GM23338 (cell line): ENCODE measurements around the gene DPM1.
A peak's percentile ranks its signal among the peaks of the same experiment; 100 is the strongest.

Experiments
- CREB1 ChIP-seq: fragments of 250-450 bp; sonication (Bioruptor Pico); IDR thresholded peaks from 2 replicates; pipeline ENCODE4 v1.5.0; 2020; ENCODE audit warnings: low read depth, mild to moderate bottlenecking, moderate library complexity
- CTCF ChIP-seq, 2 experiments: fragments of 200-600 bp in 1 of 2; sonication (generic) in 1 of 2; conservative IDR thresholded peaks; 2 replicates each; pipeline versions ENCODE4 v1.5.1 to v1.6.1; 2016 to 2017; ENCODE audit warnings: antibody characterized with exemption in 2 of 2, low read depth in 2 of 2, mild to moderate bottlenecking in 2 of 2, moderate library complexity in 1 of 2
- EZH2 ChIP-seq: fragments of 200-600 bp; sonication (generic); IDR thresholded peaks from one replicate; pipeline ENCODE4 v1.8.0; 2017; ENCODE audit warnings: antibody characterized with exemption, mild to moderate bottlenecking, low read depth; ENCODE audit not compliant: unreplicated experiment
- EZH2phosphoT487 ChIP-seq: fragments of 200-600 bp; sonication (generic); IDR thresholded peaks from one replicate; pipeline ENCODE4 v1.8.1; 2018; ENCODE audit warnings: antibody characterized with exemption; ENCODE audit not compliant: unreplicated experiment
- JUNB ChIP-seq: IDR thresholded peaks from one replicate; pipeline ENCODE4 v1.6.1; 2016; ENCODE audit warnings: antibody characterized with exemption; ENCODE audit not compliant: unreplicated experiment
- POLR2AphosphoS5 ChIP-seq: IDR thresholded peaks from 2 replicates; pipeline ENCODE4 v1.6.1; 2016; ENCODE audit warnings: antibody characterized with exemption, low read depth
- STAT1 ChIP-seq: IDR thresholded peaks from one replicate; pipeline ENCODE4 v1.6.1; 2016; ENCODE audit warnings: antibody characterized with exemption; ENCODE audit not compliant: unreplicated experiment
- ZNF331 ChIP-seq: fragments of 250-450 bp; sonication (Bioruptor Pico); IDR thresholded peaks from 2 replicates; pipeline ENCODE4 v1.5.0; 2020; ENCODE audit warnings: low read depth, mild to moderate bottlenecking, moderate library complexity
- TF ChIP-seq, protein P1 (sequence below): IDR thresholded peaks from one replicate; pipeline ENCODE4 v1.6.1; 2018; ENCODE audit warnings: antibody characterized with exemption; ENCODE audit not compliant: unreplicated experiment

DNA sequence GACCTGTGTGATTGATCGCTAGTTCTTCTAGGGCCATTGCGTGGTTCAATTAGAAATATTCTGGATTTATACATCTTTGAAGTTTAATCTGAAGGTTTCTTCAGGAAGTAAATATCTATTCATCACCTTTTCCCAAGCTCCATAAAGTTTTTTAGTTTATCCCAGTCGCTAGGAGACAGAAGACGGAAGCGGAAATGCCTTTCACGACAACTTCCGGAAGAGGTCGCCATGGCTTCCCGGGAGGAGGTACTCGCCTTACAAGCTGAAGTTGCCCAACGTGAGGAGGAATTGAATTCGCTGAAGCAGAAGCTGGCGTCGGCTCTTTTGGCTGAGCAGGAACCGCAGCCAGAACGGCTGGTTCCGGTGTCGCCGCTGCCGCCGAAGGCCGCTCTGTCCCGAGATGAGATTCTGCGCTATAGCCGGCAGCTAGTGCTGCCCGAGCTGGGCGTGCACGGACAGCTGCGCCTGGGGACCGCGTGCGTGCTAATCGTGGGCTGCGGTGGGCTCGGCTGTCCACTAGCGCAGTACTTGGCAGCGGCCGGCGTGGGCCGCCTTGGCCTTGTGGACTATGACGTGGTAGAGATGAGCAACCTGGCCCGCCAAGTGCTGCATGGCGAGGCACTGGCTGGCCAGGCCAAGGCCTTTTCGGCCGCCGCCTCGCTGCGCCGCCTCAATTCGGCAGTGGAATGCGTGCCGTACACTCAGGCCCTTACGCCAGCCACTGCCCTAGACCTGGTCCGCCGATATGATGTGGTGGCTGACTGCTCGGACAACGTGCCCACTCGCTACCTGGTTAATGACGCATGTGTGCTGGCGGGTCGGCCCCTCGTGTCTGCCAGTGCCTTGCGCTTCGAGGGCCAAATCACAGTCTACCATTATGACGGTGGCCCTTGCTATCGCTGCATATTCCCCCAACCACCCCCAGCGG is 547 bp upstream of the DPM1 start, which contains the start of gene MOCS3:
- TF ChIP-seq CREB1 (CRISPR knock-in tag) (no peak), EZH2 (no peak), CTCF (conservative IDR thresholded peaks at IDR 0.05; ENCODE audit: low read depth in 2 of 2) (no peak), POLR2AphosphoS5 (peak; percentile 37; the same call in 1 of the 2 replicates), ZNF331 (CRISPR knock-in tag) (no peak), STAT1 (no peak), EZH2phosphoT487 (no peak), JUNB (no peak)
- TF ChIP-seq, protein P1, sequence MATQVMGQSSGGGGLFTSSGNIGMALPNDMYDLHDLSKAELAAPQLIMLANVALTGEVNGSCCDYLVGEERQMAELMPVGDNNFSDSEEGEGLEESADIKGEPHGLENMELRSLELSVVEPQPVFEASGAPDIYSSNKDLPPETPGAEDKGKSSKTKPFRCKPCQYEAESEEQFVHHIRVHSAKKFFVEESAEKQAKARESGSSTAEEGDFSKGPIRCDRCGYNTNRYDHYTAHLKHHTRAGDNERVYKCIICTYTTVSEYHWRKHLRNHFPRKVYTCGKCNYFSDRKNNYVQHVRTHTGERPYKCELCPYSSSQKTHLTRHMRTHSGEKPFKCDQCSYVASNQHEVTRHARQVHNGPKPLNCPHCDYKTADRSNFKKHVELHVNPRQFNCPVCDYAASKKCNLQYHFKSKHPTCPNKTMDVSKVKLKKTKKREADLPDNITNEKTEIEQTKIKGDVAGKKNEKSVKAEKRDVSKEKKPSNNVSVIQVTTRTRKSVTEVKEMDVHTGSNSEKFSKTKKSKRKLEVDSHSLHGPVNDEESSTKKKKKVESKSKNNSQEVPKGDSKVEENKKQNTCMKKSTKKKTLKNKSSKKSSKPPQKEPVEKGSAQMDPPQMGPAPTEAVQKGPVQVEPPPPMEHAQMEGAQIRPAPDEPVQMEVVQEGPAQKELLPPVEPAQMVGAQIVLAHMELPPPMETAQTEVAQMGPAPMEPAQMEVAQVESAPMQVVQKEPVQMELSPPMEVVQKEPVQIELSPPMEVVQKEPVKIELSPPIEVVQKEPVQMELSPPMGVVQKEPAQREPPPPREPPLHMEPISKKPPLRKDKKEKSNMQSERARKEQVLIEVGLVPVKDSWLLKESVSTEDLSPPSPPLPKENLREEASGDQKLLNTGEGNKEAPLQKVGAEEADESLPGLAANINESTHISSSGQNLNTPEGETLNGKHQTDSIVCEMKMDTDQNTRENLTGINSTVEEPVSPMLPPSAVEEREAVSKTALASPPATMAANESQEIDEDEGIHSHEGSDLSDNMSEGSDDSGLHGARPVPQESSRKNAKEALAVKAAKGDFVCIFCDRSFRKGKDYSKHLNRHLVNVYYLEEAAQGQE, result no peak
